Endothelial cell of umbilical vein (primary cell): ENCODE data around the gene FUT7.

Source experiments
- CTCF ChIP-seq, 2 donors: IDR thresholded peaks; 1 replicate in 1 of 2; 2 replicates in 1 of 2; pipeline ENCODE4 v1.5.1; 2011; ENCODE audit warnings: low read length in 2 of 2, mild to moderate bottlenecking in 2 of 2, moderate library complexity in 2 of 2, control low read depth in 1 of 2, inconsistent platforms in 1 of 2, low read depth in 1 of 2; ENCODE audit not compliant: insufficient read depth in 1 of 2; ENCODE audit errors: extremely low read depth in 1 of 2
- EZH2 ChIP-seq: IDR thresholded peaks from 2 replicates; pipeline ENCODE4 v1.6.1; 2012; ENCODE audit warnings: borderline replicate concordance, low read depth, mild to moderate bottlenecking, moderate library complexity, low read length, inconsistent platforms; ENCODE audit not compliant: severe bottlenecking
- FOS ChIP-seq: IDR thresholded peaks from 2 replicates; pipeline ENCODE4 v1.6.1; 2011; ENCODE audit warnings: mild to moderate bottlenecking, low read length, moderate library complexity, borderline replicate concordance; ENCODE audit not compliant: insufficient read depth
- GATA2 ChIP-seq: IDR thresholded peaks from 2 replicates; pipeline ENCODE4 v1.7.0; 2011; ENCODE audit warnings: low read depth, mild to moderate bottlenecking, moderate library complexity, mixed read lengths, low read length; ENCODE audit not compliant: insufficient read length, insufficient read depth
- JUN ChIP-seq: IDR thresholded peaks from 2 replicates; pipeline ENCODE4 v1.6.1; 2011; ENCODE audit warnings: borderline replicate concordance, low read depth; ENCODE audit not compliant: insufficient read length, insufficient read depth
- MYC ChIP-seq: IDR thresholded peaks from one replicate; pipeline ENCODE4 v1.6.1; 2011; ENCODE audit warnings: mild to moderate bottlenecking, low read depth, low read length
- POLR2A ChIP-seq: IDR thresholded peaks from 2 replicates; pipeline ENCODE4 v1.6.1; 2012; ENCODE audit warnings: low read depth, mild to moderate bottlenecking, control low read depth, low read length
- POLR2AphosphoS5 ChIP-seq: IDR thresholded peaks from 2 replicates; pipeline ENCODE4 v1.6.1; 2012; ENCODE audit warnings: low read depth, mild to moderate bottlenecking, control low read depth, low read length, moderate library complexity; ENCODE audit not compliant: insufficient read depth
- TF ChIP-seq, protein P1 (sequence below): IDR thresholded peaks from 2 replicates; pipeline ENCODE4 v1.6.1; 2011; ENCODE audit not compliant: insufficient read depth, insufficient read length

- TF ChIP-seq CTCF (IDR thresholded peaks at IDR 0.05; ENCODE audit: extremely low read depth in 1 of 2, insufficient read depth in 1 of 2, low read depth in 1 of 2, low read length in 2 of 2) (no peak), POLR2AphosphoS5 (no peak), EZH2 (no peak), GATA2 (no peak), FOS (no peak), POLR2A (no peak), JUN (no peak), MYC (no peak)
- TF ChIP-seq, protein P1, sequence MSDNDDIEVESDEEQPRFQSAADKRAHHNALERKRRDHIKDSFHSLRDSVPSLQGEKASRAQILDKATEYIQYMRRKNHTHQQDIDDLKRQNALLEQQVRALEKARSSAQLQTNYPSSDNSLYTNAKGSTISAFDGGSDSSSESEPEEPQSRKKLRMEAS: no peak
Observed at GRCh38 chr9:137039611-137040366, 7.9 kb upstream of the FUT7 start.
